Endothelial cell of umbilical vein (primary cell): Measurements from ENCODE around the gene ACOT7.

Source experiments
- EZH2 ChIP-seq: IDR thresholded peaks from 2 replicates; pipeline ENCODE4 v1.6.1; 2012; ENCODE audit warnings: borderline replicate concordance, low read depth, mild to moderate bottlenecking, moderate library complexity, low read length, inconsistent platforms; ENCODE audit not compliant: severe bottlenecking
- FOS ChIP-seq: IDR thresholded peaks from 2 replicates; pipeline ENCODE4 v1.6.1; 2011; ENCODE audit warnings: mild to moderate bottlenecking, low read length, moderate library complexity, borderline replicate concordance; ENCODE audit not compliant: insufficient read depth
- POLR2A ChIP-seq: IDR thresholded peaks from 2 replicates; pipeline ENCODE4 v1.6.1; 2012; ENCODE audit warnings: low read depth, mild to moderate bottlenecking, control low read depth, low read length
- POLR2AphosphoS5 ChIP-seq: IDR thresholded peaks from 2 replicates; pipeline ENCODE4 v1.6.1; 2012; ENCODE audit warnings: low read depth, mild to moderate bottlenecking, control low read depth, low read length, moderate library complexity; ENCODE audit not compliant: insufficient read depth
- TF ChIP-seq, protein P1 (sequence below), 2 donors: IDR thresholded peaks; 1 replicate in 1 of 2; 2 replicates in 1 of 2; pipeline ENCODE4 v1.5.1; 2011; ENCODE audit warnings: low read length in 2 of 2, mild to moderate bottlenecking in 2 of 2, moderate library complexity in 2 of 2, control low read depth in 1 of 2, inconsistent platforms in 1 of 2, low read depth in 1 of 2; ENCODE audit not compliant: insufficient read depth in 1 of 2; ENCODE audit errors: extremely low read depth in 1 of 2

DNA sequence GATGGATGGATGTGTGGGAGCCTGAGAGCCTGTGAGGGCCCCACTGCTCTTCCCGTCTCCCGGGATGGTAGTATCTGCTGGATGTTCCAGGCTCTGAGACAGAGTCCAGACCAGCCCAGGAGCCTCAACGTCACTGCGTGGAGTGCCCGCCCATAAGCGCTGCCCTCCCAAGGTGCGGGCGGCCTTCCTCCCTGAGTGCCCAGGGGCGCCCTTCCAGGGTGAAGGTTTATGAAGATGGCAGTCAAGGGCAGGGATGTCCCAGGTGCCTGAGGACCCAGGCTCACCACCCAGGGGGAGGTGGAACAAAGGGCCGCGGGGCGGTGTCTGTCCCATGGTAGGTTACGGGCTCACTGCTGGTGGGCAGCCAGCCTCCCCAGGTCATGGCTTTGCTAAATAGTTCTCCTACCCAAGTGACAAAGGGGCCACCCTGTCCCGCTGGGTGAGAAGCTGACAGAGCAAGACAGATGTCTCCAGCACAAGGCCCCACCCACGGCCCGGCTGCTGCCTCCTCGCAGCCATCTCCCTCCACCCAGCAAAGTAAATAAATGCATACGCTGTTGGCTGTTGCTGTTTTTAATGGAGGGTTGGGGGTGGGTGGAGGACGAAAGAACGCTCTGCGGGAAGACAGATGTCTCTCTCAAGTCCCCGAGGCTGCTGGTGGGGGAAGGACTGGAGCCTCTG, 123.7 kb downstream of the ACOT7 start:
- TF ChIP-seq, protein P1, sequence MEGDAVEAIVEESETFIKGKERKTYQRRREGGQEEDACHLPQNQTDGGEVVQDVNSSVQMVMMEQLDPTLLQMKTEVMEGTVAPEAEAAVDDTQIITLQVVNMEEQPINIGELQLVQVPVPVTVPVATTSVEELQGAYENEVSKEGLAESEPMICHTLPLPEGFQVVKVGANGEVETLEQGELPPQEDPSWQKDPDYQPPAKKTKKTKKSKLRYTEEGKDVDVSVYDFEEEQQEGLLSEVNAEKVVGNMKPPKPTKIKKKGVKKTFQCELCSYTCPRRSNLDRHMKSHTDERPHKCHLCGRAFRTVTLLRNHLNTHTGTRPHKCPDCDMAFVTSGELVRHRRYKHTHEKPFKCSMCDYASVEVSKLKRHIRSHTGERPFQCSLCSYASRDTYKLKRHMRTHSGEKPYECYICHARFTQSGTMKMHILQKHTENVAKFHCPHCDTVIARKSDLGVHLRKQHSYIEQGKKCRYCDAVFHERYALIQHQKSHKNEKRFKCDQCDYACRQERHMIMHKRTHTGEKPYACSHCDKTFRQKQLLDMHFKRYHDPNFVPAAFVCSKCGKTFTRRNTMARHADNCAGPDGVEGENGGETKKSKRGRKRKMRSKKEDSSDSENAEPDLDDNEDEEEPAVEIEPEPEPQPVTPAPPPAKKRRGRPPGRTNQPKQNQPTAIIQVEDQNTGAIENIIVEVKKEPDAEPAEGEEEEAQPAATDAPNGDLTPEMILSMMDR (IDR thresholded peaks at IDR 0.05; ENCODE audit: extremely low read depth in 1 of 2, insufficient read depth in 1 of 2, low read depth in 1 of 2, low read length in 2 of 2): no peak
- no peak for TF ChIP-seq POLR2AphosphoS5
- no peak for TF ChIP-seq POLR2A
- no peak for TF ChIP-seq EZH2
- no peak for TF ChIP-seq FOS
